Breast epithelium (tissue), 4 donors: ENCODE measurements around the gene IL3RA. TPM values are rescaled to one million over a fixed set of nuclear protein-coding genes. Genes with fewer than 3 reads are reported as not detected.
A peak's percentile ranks its signal among the peaks of the same experiment; 100 is the strongest.

Experiments
- DNase-seq, 2 donors: peaks; one replicate each; pipeline ENCODE4 v3.0.0-alpha.2; 2019; ENCODE audit warnings: low spot score in 2 of 2
- H3K27ac ChIP-seq, 2 donors: fragments of 200-600 bp; sonication (generic) in 1 of 2; one replicate each; pipeline ENCODE4 v1.5.1; 2016 to 2019; ENCODE audit warnings: mild to moderate bottlenecking in 1 of 2
- H3K27me3 ChIP-seq, 2 donors: fragments of 200-600 bp; sonication (generic) in 1 of 2; one replicate each; pipeline versions ENCODE4 v1.5.1 to v1.6.0; 2017 to 2019; ENCODE audit warnings: control low read depth in 1 of 2, mild to moderate bottlenecking in 1 of 2
- H3K36me3 ChIP-seq: fragments of 200-600 bp; one replicate; pipeline ENCODE4 v1.5.1; 2019
- H3K4me1 ChIP-seq, 2 donors: fragments of 200-600 bp; sonication (generic); one replicate each; pipeline ENCODE4 v1.5.1; 2016 to 2019; ENCODE audit warnings: control low read depth in 1 of 2
- H3K4me3 ChIP-seq, 3 donors: fragments of 200-600 bp; sonication (generic); 1 replicate in 2 of 3; 2 replicates in 1 of 3; pipeline ENCODE4 v1.5.1; 2016 to 2019; ENCODE audit warnings: mild to moderate bottlenecking in 3 of 3, moderate library complexity in 2 of 3
- H3K9me3 ChIP-seq, 2 donors: fragments of 200-600 bp; sonication (generic) in 1 of 2; one replicate each; pipeline ENCODE4 v1.5.1; 2016 to 2019; ENCODE audit warnings: control low read depth in 1 of 2
- CTCF ChIP-seq, 3 donors: fragments of 450-650 bp; IDR thresholded peaks; one replicate each; pipeline ENCODE4 v1.5.1; 2016 to 2017; ENCODE audit warnings: antibody characterized with exemption in 3 of 3, mild to moderate bottlenecking in 3 of 3, moderate library complexity in 3 of 3
- POLR2A ChIP-seq: fragments of 450-650 bp; IDR thresholded peaks from one replicate; pipeline ENCODE4 v1.6.1; 2016; ENCODE audit warnings: antibody characterized with exemption, mild to moderate bottlenecking, moderate library complexity
- POLR2AphosphoS5 ChIP-seq, 3 donors: sonication (generic); formaldehyde crosslinking; IDR thresholded peaks; one replicate each; pipeline ENCODE4 v1.6.1; 2017; ENCODE audit warnings: antibody characterized with exemption in 3 of 3
- intact Hi-C: fragments of 100-400 bp; cut with DNase I; formaldehyde crosslinking; loops from one replicate; pipeline ENCODE4 v1.15.1; 2023; ENCODE audit warnings: low total_unique reads
- total RNA-seq, 3 donors: library from RNA; depleted of rRNA; stranded (reverse); fragments of >200 nt; gene quantifications; one replicate each; pipeline ENCODE4 v1.1.0, GENCODE V29; 2016

The IL3RA gene
- total RNA-seq, 3 donors from 2014 or later: 2.9 to 7.5 (median 7.4) TPM

- H3K9me3 ChIP-seq: peaks cover 0 to 3% of the 10 kb centered on the region in 2 donors
- TF ChIP-seq POLR2A (no peak), POLR2AphosphoS5 (IDR thresholded peaks at IDR 0.05) (no peak), CTCF (IDR thresholded peaks at IDR 0.05) (no peak)
- no peaks in the 10 kb centered on the region for H3K4me1 ChIP-seq
- no peak overlapping the region for H3K4me3 ChIP-seq
- intact Hi-C loops: no loop called here
- H3K27me3 ChIP-seq: no peaks in the 10 kb centered on the region
- no peaks in the 10 kb centered on the region for H3K36me3 ChIP-seq
- peak in 1 of 2 donors; percentile 26 for DNase-seq
- no peak overlapping the region for H3K27ac ChIP-seq
These were observed 20.1 kb upstream of the IL3RA start for GRCh38 chrX:1316527-1316926.

GRCh38 chrX:1321674-1322073 lies 14.9 kb upstream of the IL3RA start:
- Histone ChIP-seq H3K27me3 (peaks cover 0 to 4% of the 10 kb centered on the region in 2 donors), H3K9me3 (peaks cover 0 to 3% of the 10 kb centered on the region in 2 donors), H3K27ac (no peak overlapping the region), H3K4me3 (no peak overlapping the region), H3K4me1 (no peaks in the 10 kb centered on the region), H3K36me3 (no peaks in the 10 kb centered on the region)
- TF ChIP-seq POLR2A (no peak), POLR2AphosphoS5 (IDR thresholded peaks at IDR 0.05) (no peak), CTCF (IDR thresholded peaks at IDR 0.05) (no peak)
- DNase-seq: no peak
- intact Hi-C loops: no loop called here

GRCh38 chrX:1322393-1322792 lies 14.2 kb upstream of the IL3RA start:
- H3K9me3 ChIP-seq: no peaks in the 10 kb centered on the region
- no peak overlapping the region for H3K27ac ChIP-seq
- no peaks in the 10 kb centered on the region for H3K4me1 ChIP-seq
- TF ChIP-seq POLR2AphosphoS5 (IDR thresholded peaks at IDR 0.05) (no peak), CTCF (IDR thresholded peaks at IDR 0.05) (no peak), POLR2A (no peak)
- H3K36me3 ChIP-seq: no peaks in the 10 kb centered on the region
- DNase-seq: no peak
- H3K27me3 ChIP-seq: peaks cover 0 to 9% of the 10 kb centered on the region in 2 donors
- H3K4me3 ChIP-seq: no peak overlapping the region
- intact Hi-C loops: no loop called here

GRCh38 chrX:1323315-1323714 lies 13.3 kb upstream of the IL3RA start:
- peaks cover 0 to 14% of the 10 kb centered on the region in 2 donors for H3K27me3 ChIP-seq
- intact Hi-C loops: no loop called here
- no peaks in the 10 kb centered on the region for H3K36me3 ChIP-seq
- TF ChIP-seq POLR2AphosphoS5 (IDR thresholded peaks at IDR 0.05) (no peak), CTCF (IDR thresholded peaks at IDR 0.05) (no peak), POLR2A (no peak)
- no peaks in the 10 kb centered on the region for H3K9me3 ChIP-seq
- H3K4me3 ChIP-seq: no peak overlapping the region
- no peak overlapping the region for H3K27ac ChIP-seq
- no peaks in the 10 kb centered on the region for H3K4me1 ChIP-seq
- DNase-seq: no peak

- DNase-seq: no peak
- peaks cover 0 to 29% of the 10 kb centered on the region in 2 donors for H3K27me3 ChIP-seq
- no peaks in the 10 kb centered on the region for H3K36me3 ChIP-seq
- intact Hi-C loops: no loop called here
- no peaks in the 10 kb centered on the region for H3K4me1 ChIP-seq
- no peak overlapping the region for H3K4me3 ChIP-seq
- H3K27ac ChIP-seq: no peak overlapping the region
- TF ChIP-seq POLR2A (no peak), POLR2AphosphoS5 (IDR thresholded peaks at IDR 0.05) (no peak), CTCF (IDR thresholded peaks at IDR 0.05) (no peak)
- H3K9me3 ChIP-seq: no peaks in the 10 kb centered on the region
These were observed 11.0 kb upstream of the IL3RA start for GRCh38 chrX:1325515-1326116.
